Measurements from ENCODE around the gene ECM1.
A peak's percentile ranks its signal among the peaks of the same experiment; 100 is the strongest.

ECM1 gene

DNA sequence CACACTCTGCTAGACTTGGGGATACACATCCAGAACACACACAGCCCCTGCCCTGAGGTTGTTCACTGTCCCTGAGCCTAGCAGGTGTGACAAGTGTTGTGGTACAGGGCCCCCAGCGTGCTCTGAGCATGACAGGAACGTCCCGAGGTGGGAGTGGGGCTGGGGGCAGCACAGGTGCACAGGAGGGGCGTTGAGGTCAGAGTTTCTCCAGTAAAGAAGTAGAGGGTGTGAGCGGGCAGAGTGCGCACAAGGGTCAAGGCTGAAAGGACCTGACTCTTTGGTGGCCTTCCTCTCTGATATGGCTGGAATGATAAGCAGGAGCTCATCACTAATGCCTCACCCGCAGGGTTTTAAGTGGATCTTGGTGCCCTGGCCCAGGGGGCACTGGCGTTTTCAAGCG, 6.4 kb downstream of the ECM1 start:
- peaks cover 26% of the 10 kb centered on the region for H3K4me1 ChIP-seq (ENCODE audit: control insufficient read depth, insufficient read depth, low read length)
- H3K9me3 ChIP-seq (ENCODE audit: control insufficient read depth, low read length) = no peaks in the 10 kb centered on the region
- H3K36me3 ChIP-seq (ENCODE audit: control insufficient read depth, insufficient read depth, low read length) = no peaks in the 10 kb centered on the region
- no peak overlapping the region for H3K9ac ChIP-seq (ENCODE audit: low read length)
- H3K4me3 ChIP-seq (ENCODE audit: low read length) = no peak overlapping the region
- H3K27me3 ChIP-seq (ENCODE audit: control insufficient read depth, insufficient read depth, low read length) = no peaks in the 10 kb centered on the region

DNA sequence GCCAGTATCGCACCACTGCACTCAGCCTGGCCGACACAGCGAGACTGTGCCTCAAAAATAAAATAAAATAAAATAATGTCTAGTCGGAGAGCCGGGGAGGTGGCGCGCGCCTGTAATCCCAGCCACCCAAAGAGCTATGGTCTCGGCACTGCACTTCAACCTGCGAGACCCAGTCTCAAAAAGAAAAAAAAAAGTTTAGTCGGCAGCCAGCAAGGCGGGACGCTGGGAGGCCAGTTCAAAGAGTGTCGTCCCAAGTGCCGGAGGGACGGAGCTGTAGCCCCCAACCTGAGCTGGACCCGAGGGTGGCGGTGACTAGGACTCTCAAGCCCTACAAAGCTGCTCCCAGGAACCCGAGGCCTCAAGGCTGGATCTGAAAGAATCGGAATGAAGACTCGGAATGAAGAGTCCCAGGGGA, 7.0 kb downstream of the ECM1 start:
- Histone ChIP-seq H3K4me3 (ENCODE audit: low read length) (peak overlapping the region; percentile 6), H3K36me3 (ENCODE audit: control insufficient read depth, insufficient read depth, low read length) (no peaks in the 10 kb centered on the region), H3K9ac (ENCODE audit: low read length) (peak overlapping the region; percentile 67), H3K9me3 (ENCODE audit: control insufficient read depth, low read length) (no peaks in the 10 kb centered on the region), H3K4me1 (ENCODE audit: control insufficient read depth, insufficient read depth, low read length) (peaks cover 26% of the 10 kb centered on the region), H3K27me3 (ENCODE audit: control insufficient read depth, insufficient read depth, low read length) (no peaks in the 10 kb centered on the region)

DNA sequence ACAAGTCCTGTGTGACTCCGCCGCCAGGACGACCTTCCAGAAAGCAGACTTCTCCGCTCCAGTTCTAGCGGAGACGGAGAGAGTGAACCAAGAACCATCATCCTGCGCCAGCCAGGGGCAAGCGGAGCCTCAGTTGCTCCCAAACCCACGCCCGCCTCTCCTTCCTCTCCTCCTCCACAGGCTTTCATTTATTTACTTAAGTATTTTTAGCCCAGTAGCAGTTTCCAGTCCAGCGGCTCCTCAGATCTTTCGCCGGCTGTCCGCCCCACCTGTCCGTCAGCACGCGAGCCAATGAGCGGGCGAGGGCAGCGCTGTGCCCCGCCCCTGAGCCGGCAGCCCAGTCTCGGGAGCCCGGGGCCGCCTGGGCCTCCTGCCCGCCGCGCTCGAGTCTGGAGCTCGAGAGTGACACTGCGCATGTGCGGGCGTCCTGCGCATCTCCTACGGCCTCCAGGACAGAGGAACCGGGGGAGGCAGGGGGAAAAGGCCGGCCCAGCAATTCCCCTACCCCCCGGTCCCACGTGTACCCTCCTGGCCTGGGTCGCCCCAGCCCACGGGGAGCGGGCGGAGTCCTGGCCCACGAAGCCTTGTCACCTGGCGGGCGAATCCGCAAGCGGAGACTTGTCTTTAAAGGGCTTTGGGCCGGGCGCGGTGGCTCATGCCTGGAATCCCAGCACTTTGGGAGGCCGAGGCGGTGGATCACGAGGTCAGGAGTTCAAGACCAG, 7.6 kb downstream of the ECM1 start, which contains the start of gene FALEC:
FALEC (plus strand) TSS at position 425 of the 722 bp plus-strand sequence.
- no peaks in the 10 kb centered on the region for H3K36me3 ChIP-seq (ENCODE audit: control insufficient read depth, insufficient read depth, low read length)
- H3K9me3 ChIP-seq (ENCODE audit: control insufficient read depth, low read length) = no peaks in the 10 kb centered on the region
- H3K27me3 ChIP-seq (ENCODE audit: control insufficient read depth, insufficient read depth, low read length) = no peaks in the 10 kb centered on the region
- peak within 1 kb of the TSS; percentile 6 for H3K4me3 ChIP-seq (ENCODE audit: low read length)
- peak within 1 kb of the TSS; percentile 67 for H3K9ac ChIP-seq (ENCODE audit: low read length)
- peaks cover 26% of the 10 kb centered on the region for H3K4me1 ChIP-seq (ENCODE audit: control insufficient read depth, insufficient read depth, low read length)

DNA sequence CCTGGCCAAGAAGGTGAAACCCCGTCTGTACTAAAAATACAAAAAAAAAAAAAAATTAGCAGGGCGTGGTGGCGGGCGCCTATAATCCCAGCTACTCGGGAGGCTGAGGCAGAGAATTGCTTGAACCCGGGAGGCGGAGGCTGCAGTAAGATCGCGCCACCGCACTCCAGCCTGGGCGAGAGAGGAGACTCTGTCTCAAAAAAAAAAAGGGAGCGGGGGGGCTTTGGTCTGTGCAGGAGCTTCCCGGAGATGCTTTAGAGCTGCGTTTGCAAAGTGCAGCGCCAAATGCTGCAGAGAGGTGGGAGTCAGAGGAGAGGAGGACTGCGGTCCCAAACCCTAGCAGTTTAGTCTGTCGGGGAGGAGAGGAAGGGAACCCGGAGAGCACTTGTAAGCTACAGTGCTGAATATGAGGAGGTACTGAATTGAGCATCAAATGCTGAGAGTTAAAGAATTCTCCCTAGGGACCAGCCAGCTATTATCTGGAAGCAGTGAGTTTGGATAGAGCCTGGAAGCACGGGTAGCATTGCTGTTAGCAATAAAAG, 8.2 kb downstream of the ECM1 start:
- Histone ChIP-seq H3K27me3 (ENCODE audit: control insufficient read depth, insufficient read depth, low read length) (no peaks in the 10 kb centered on the region), H3K4me1 (ENCODE audit: control insufficient read depth, insufficient read depth, low read length) (peaks cover 26% of the 10 kb centered on the region), H3K36me3 (ENCODE audit: control insufficient read depth, insufficient read depth, low read length) (no peaks in the 10 kb centered on the region), H3K9ac (ENCODE audit: low read length) (peak overlapping the region; percentile 67), H3K4me3 (ENCODE audit: low read length) (peak overlapping the region; percentile 6), H3K9me3 (ENCODE audit: control insufficient read depth, low read length) (no peaks in the 10 kb centered on the region)

DNA sequence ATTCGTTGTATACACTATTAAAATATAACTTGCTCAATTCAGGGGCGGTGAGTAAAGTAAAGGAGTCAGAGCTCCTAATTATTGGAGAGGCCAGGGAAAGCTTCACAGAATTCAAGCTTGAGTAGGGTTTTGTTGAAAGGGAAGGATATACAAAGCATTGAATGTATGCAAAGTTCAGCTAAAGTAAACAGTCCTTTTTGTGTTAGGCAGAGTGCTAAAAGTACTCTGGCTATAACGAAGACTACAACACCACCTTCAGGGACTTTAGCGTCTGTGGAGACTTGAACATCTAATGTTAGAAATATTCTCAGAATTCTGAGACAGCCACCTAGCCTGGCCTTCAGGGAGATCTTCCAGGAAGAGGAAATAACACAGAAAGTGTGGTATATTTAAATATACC, 8.7 kb downstream of the ECM1 start:
- H3K9ac ChIP-seq (ENCODE audit: low read length) = no peak overlapping the region
- H3K27me3 ChIP-seq (ENCODE audit: control insufficient read depth, insufficient read depth, low read length) = no peaks in the 10 kb centered on the region
- H3K36me3 ChIP-seq (ENCODE audit: control insufficient read depth, insufficient read depth, low read length) = no peaks in the 10 kb centered on the region
- H3K4me1 ChIP-seq (ENCODE audit: control insufficient read depth, insufficient read depth, low read length) = peaks cover 26% of the 10 kb centered on the region
- H3K9me3 ChIP-seq (ENCODE audit: control insufficient read depth, low read length) = no peaks in the 10 kb centered on the region
- H3K4me3 ChIP-seq (ENCODE audit: low read length) = no peak overlapping the region

DNA sequence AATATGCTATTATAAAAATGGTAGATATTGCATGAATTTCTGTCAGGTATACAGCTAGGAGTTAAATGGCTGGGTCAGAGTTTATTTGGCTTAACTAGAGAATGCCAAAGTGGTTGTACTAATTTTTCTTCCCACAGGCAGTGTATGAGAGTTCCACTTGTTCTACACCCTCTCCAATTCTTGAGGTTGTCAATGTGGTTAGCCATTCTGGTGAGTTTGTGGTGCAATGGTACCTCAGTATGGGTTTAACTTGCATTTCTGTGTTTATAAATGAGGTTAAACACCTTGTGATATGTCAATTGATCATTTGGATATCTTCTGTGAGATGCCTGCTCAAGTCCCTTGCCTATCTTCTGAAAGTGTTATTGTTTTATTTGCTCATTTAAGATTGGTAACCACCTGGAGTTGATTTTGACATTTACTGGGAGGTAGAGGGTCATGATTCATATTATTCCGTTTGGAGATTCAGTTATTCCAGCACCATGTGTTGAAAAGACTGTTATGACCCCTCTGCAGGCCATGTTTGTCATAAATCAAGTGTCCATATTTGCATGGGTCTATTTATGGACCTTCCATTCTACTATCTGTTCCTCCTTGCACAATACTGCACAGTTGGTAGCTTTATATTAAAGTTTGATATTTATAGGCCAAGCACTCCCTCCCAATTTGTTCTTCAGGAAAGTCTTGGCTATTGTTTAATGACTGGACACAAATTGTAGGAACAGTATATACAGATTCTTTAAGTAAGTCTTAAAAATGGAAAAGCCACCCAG, 13.5 kb downstream of the ECM1 start:
- H3K27me3 ChIP-seq (ENCODE audit: control insufficient read depth, insufficient read depth, low read length) = no peaks in the 10 kb centered on the region
- H3K9me3 ChIP-seq (ENCODE audit: control insufficient read depth, low read length) = no peaks in the 10 kb centered on the region
- no peak overlapping the region for H3K9ac ChIP-seq (ENCODE audit: low read length)
- H3K4me3 ChIP-seq (ENCODE audit: low read length) = no peak overlapping the region
- H3K4me1 ChIP-seq (ENCODE audit: control insufficient read depth, insufficient read depth, low read length) = peaks cover 8% of the 10 kb centered on the region
- H3K36me3 ChIP-seq (ENCODE audit: control insufficient read depth, insufficient read depth, low read length) = no peaks in the 10 kb centered on the region

DNA sequence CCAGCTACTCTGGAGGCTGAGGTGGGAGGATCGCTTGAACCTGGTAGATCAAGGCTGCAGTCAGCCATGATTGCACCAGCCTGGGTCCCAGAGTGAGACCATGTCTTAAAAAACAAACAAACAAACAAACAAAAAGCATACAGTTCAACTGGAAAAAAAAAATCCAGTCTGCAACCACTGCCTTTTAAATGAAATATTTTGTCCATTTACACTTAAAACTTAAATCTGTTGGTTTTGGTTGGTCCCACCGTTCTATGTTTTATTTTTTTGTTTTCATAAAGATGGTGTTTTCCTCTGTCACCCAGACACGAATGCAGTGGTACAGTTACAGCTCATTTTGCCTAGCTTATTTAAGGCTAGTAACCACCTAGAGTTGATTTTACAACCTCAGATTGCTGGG, 17.4 kb downstream of the ECM1 start:
- Histone ChIP-seq H3K4me1 (ENCODE audit: control insufficient read depth, insufficient read depth, low read length) (peaks cover 8% of the 10 kb centered on the region), H3K9me3 (ENCODE audit: control insufficient read depth, low read length) (no peaks in the 10 kb centered on the region), H3K9ac (ENCODE audit: low read length) (no peak overlapping the region), H3K27me3 (ENCODE audit: control insufficient read depth, insufficient read depth, low read length) (no peaks in the 10 kb centered on the region), H3K4me3 (ENCODE audit: low read length) (no peak overlapping the region), H3K36me3 (ENCODE audit: control insufficient read depth, insufficient read depth, low read length) (no peaks in the 10 kb centered on the region)

DNA sequence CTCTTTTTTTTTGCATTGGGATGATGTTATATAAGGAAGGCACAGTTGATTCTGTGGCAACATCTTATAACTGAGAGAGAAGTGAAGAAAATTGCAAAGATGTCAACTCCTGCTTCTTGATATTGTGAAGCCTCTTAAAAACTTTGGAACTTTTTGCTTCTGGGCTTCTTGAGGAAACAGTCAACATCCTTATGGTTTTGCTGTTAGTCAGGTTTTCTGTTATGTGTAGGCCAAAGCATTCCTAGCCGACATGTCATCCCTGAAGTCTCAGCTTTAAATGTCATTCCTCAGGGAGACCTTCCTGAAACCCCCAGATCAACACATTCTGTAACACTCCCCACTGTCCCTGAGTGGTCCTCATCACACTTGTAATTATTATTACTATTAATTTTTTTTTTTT, 20.3 kb downstream of the ECM1 start:
- Histone ChIP-seq H3K9ac (ENCODE audit: low read length) (no peak overlapping the region), H3K36me3 (ENCODE audit: control insufficient read depth, insufficient read depth, low read length) (no peaks in the 10 kb centered on the region)

DNA sequence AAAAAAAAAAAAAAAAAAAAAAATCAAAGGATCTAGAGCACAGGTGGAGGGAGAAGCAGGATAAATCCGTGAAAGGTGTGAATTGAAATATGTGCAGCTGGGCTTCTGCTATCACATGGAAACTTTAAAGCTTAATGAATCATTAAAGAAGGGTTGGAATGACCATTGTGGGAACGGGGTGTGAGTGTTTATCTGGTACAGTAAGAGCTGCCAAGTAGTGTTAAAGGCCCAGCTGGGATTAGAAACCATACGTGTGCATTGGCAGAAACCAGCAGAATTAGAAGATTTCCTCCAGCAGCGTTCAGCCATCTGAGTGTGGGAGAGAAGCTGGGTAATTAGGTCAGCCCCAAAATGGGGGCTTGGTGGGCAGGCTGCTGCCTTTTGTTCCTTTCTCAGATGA, 21.1 kb downstream of the ECM1 start:
- no peaks in the 10 kb centered on the region for H3K9me3 ChIP-seq (ENCODE audit: control insufficient read depth, low read length)
- H3K4me1 ChIP-seq (ENCODE audit: control insufficient read depth, insufficient read depth, low read length) = peaks cover 32% of the 10 kb centered on the region
- peak overlapping the region; percentile 43 for H3K9ac ChIP-seq (ENCODE audit: low read length)
- no peaks in the 10 kb centered on the region for H3K27me3 ChIP-seq (ENCODE audit: control insufficient read depth, insufficient read depth, low read length)
- H3K4me3 ChIP-seq (ENCODE audit: low read length) = no peak overlapping the region
- H3K36me3 ChIP-seq (ENCODE audit: control insufficient read depth, insufficient read depth, low read length) = no peaks in the 10 kb centered on the region

More for the DNA sequence above, 20.3 kb downstream of the ECM1 start:
- Histone ChIP-seq H3K4me3 (ENCODE audit: low read length) (no peak overlapping the region), H3K27me3 (ENCODE audit: control insufficient read depth, insufficient read depth, low read length) (no peaks in the 10 kb centered on the region), H3K9me3 (ENCODE audit: control insufficient read depth, low read length) (no peaks in the 10 kb centered on the region), H3K4me1 (ENCODE audit: control insufficient read depth, insufficient read depth, low read length) (peaks cover 27% of the 10 kb centered on the region)

DNA sequence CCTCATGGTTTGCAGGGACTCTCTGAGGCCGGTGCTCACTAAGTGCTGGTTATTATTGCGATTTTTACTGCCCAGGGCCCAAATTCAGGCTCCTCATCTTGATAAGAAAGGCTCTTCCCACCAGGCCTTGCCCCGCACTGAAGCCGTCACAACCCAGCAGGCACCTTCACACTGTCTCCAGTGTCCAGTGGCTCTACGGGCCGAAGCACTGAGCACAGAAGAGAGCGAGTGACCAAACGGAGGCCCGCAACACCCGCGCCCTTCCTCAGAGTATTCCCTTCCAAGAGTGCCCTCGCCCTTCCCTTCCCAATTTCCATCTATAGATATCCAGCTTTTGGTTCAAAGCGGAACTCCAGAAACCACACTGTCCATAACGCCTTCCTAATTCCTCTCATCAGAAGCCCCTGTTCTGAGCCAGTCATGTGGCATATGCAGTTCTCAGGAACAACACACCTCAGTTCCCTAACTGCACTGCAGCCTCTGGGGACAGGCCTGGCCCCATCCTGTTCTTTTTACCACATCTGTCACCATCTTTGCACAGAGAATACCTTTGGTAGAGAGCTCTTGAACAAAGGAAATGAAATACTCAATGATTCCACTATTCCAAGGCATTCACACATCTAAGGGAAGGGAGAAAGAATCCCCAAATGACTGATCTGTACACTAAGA, 22.7 kb downstream of the ECM1 start:
- H3K9me3 ChIP-seq (ENCODE audit: control insufficient read depth, low read length) = no peaks in the 10 kb centered on the region
- H3K9ac ChIP-seq (ENCODE audit: low read length) = no peak overlapping the region
- H3K36me3 ChIP-seq (ENCODE audit: control insufficient read depth, insufficient read depth, low read length) = no peaks in the 10 kb centered on the region
- H3K27me3 ChIP-seq (ENCODE audit: control insufficient read depth, insufficient read depth, low read length) = no peaks in the 10 kb centered on the region
- H3K4me3 ChIP-seq (ENCODE audit: low read length) = no peak overlapping the region
- peaks cover 32% of the 10 kb centered on the region for H3K4me1 ChIP-seq (ENCODE audit: control insufficient read depth, insufficient read depth, low read length)

DNA sequence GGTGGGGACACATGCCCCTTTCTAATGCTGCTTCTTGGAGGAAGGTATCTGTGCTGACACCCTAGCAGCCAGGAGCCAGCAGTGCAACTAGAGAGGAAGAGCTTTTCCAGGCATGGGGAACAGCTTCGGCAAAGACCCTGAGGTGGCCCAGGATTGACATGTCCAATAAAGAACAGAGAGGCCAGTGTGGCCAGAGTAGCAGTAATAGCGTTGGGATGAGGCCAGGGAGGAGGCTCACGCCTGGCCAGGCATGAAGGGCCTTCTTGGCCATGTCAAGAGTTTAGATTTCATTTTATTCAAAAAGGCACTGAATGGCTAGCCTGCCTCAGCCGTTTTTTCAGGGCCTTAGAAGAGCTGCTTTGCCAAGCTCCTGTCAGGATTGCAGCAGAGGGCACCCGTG, 25.0 kb downstream of the ECM1 start:
- H3K27me3 ChIP-seq (ENCODE audit: control insufficient read depth, insufficient read depth, low read length) = no peaks in the 10 kb centered on the region
- no peak overlapping the region for H3K4me3 ChIP-seq (ENCODE audit: low read length)
- peak overlapping the region; percentile 20 for H3K9ac ChIP-seq (ENCODE audit: low read length)
- no peaks in the 10 kb centered on the region for H3K9me3 ChIP-seq (ENCODE audit: control insufficient read depth, low read length)
- no peaks in the 10 kb centered on the region for H3K36me3 ChIP-seq (ENCODE audit: control insufficient read depth, insufficient read depth, low read length)
- peaks cover 37% of the 10 kb centered on the region for H3K4me1 ChIP-seq (ENCODE audit: control insufficient read depth, insufficient read depth, low read length)

DNA sequence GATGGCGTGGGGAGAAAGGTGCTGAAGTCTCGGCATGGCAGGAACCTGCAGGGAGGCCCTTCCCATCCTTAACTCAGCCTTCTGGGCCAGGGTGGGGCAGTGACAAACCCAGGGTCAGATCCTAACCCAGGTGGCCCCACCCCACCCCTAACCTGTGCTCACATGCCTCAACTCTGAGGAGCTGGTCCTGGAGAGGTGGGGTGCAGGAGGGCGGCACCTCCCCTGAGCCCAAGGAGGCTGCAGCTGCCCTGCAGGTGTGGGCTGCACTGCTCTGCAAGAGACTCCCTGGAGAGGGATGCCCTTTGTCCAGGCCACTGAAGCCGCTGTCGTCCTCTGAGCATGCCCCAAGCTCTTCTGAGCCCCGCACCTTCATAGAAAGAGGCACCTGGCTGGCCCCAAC, 26.1 kb downstream of the ECM1 start:
- Histone ChIP-seq H3K9ac (ENCODE audit: low read length) (no peak overlapping the region), H3K4me1 (ENCODE audit: control insufficient read depth, insufficient read depth, low read length) (peaks cover 32% of the 10 kb centered on the region), H3K36me3 (ENCODE audit: control insufficient read depth, insufficient read depth, low read length) (no peaks in the 10 kb centered on the region), H3K9me3 (ENCODE audit: control insufficient read depth, low read length) (no peaks in the 10 kb centered on the region), H3K27me3 (ENCODE audit: control insufficient read depth, insufficient read depth, low read length) (no peaks in the 10 kb centered on the region), H3K4me3 (ENCODE audit: low read length) (no peak overlapping the region)

All from mucosa of stomach (tissue), 1 donor.